DND-41 (cell line): ENCODE data around the gene PRAMEF18.
"Not testable (repeated sequence)": the region's sequence is repeated elsewhere in the genome, so short reads cannot be mapped to it uniquely, and the experiment has no call there.

Source experiments
- EZH2 ChIP-seq: IDR thresholded peaks from 3 replicates; pipeline ENCODE4 v1.6.1; 2012; ENCODE audit warnings: borderline replicate concordance, low read depth, mild to moderate bottlenecking, moderate library complexity, low read length, inconsistent platforms; ENCODE audit not compliant: severe bottlenecking
- TF ChIP-seq, protein P1 (sequence below): IDR thresholded peaks from 2 replicates; pipeline ENCODE4 v1.5.1; 2012; ENCODE audit warnings: borderline replicate concordance, low read length, moderate library complexity, mild to moderate bottlenecking; ENCODE audit not compliant: poor library complexity, severe bottlenecking; ENCODE audit errors: extremely low read depth

DNA sequence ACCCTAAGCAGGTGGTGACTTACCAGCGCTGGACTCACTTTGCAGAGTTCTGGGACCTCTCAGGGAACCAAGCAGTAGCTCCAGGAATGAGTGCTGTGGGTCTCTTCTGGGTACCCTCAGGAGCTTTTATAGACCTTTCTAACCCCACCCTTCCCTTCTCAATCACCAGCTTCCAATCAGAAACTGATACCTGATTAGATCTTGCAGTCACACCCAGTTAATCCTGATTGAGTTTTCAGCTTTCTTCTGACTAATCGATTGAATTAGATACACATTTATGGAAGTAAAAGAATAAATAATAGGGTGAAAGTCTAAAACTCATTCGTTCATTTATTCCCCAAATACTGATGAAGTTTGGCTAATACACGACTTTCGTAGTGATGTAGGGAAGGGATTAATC, 24.6 kb downstream of the PRAMEF18 start, which contains the start of gene PRAMEF13:
- TF ChIP-seq, protein P1, sequence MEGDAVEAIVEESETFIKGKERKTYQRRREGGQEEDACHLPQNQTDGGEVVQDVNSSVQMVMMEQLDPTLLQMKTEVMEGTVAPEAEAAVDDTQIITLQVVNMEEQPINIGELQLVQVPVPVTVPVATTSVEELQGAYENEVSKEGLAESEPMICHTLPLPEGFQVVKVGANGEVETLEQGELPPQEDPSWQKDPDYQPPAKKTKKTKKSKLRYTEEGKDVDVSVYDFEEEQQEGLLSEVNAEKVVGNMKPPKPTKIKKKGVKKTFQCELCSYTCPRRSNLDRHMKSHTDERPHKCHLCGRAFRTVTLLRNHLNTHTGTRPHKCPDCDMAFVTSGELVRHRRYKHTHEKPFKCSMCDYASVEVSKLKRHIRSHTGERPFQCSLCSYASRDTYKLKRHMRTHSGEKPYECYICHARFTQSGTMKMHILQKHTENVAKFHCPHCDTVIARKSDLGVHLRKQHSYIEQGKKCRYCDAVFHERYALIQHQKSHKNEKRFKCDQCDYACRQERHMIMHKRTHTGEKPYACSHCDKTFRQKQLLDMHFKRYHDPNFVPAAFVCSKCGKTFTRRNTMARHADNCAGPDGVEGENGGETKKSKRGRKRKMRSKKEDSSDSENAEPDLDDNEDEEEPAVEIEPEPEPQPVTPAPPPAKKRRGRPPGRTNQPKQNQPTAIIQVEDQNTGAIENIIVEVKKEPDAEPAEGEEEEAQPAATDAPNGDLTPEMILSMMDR, result not testable (repeated sequence)
- not testable (repeated sequence) for TF ChIP-seq EZH2
